PC-3 (cell line): ENCODE results near the gene PEX14.
A peak's percentile ranks its signal among the peaks of the same experiment; 100 is the strongest.

Experiments used
- EZH2 ChIP-seq: fragments of 300-600 bp; sonication (generic); IDR thresholded peaks from one replicate; pipeline ENCODE4 v1.6.1; 2017; ENCODE audit warnings: antibody characterized with exemption, mild to moderate bottlenecking, low read length; ENCODE audit not compliant: unreplicated experiment
- TF ChIP-seq, protein P1 (sequence below): fragments of 300-600 bp; sonication (generic); conservative IDR thresholded peaks from 2 replicates; pipeline ENCODE4 v1.5.1; 2017; ENCODE audit warnings: antibody characterized with exemption, low read depth, mild to moderate bottlenecking, low read length

DNA sequence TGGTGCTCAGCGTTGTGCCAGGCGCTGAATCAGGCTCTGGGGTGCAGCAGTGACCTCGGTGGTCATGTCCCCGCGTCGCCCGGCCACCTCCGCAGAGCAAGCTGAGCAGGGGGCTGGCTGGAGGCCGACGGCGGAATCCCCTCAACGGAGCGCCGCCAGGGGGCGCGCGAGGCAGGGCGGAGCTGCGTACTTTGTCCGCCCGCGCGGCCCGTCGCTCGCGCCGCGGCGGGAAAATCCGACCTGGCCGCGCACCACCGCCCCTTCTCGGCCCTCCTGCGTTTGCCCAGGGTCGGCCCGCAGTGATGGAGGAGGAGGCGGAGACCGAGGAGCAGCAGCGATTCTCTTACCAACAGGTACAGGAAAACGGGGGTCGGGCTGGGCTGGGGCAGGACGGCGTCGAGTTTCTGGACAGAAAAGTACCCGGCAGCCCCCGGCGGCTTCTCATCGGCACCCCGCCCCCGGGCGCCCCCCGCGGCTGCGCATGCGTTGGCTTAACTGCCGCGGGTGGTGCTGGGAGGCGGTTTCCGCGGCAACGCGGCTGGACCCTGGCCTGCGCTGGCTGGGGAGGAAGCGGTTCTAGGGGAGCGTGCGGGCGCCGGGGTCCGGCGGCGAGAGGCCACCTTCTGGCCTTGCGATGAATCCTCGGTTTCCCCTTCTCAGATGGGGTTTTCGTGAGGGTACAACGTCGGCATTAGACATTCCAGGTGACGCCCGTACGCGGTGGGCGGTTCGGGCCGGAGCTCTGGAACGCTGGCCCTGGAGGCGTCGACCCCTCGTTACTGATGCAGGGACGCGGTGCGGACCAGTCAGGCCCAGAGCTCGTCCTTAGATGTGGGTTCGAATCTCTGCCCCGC, 44.3 kb upstream of the PEX14 start, which contains the start of gene CENPS:
- TF ChIP-seq, protein P1, sequence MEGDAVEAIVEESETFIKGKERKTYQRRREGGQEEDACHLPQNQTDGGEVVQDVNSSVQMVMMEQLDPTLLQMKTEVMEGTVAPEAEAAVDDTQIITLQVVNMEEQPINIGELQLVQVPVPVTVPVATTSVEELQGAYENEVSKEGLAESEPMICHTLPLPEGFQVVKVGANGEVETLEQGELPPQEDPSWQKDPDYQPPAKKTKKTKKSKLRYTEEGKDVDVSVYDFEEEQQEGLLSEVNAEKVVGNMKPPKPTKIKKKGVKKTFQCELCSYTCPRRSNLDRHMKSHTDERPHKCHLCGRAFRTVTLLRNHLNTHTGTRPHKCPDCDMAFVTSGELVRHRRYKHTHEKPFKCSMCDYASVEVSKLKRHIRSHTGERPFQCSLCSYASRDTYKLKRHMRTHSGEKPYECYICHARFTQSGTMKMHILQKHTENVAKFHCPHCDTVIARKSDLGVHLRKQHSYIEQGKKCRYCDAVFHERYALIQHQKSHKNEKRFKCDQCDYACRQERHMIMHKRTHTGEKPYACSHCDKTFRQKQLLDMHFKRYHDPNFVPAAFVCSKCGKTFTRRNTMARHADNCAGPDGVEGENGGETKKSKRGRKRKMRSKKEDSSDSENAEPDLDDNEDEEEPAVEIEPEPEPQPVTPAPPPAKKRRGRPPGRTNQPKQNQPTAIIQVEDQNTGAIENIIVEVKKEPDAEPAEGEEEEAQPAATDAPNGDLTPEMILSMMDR: peak; percentile 90
- TF ChIP-seq EZH2: no peak
